GM12874 (cell line): Measurements from ENCODE around the gene CACNB4.

Experiments used
- CTCF ChIP-seq: IDR thresholded peaks from 2 replicates; pipeline ENCODE4 v1.5.1; 2011; ENCODE audit warnings: low read depth, mild to moderate bottlenecking, control low read depth, low read length, moderate library complexity; ENCODE audit not compliant: insufficient read depth

Gene CACNB4

GRCh38 chr2:151860210-151860609 lies 238.6 kb downstream of the CACNB4 start:
- TF ChIP-seq CTCF, result no peak

- no peak for TF ChIP-seq CTCF
Observed at GRCh38 chr2:151857650-151858049, 241.2 kb downstream of the CACNB4 start.

- no peak for TF ChIP-seq CTCF
Observed at GRCh38 chr2:151855111-151855510, 243.7 kb downstream of the CACNB4 start.

- TF ChIP-seq CTCF, result no peak
Observed at GRCh38 chr2:151853070-151853758, 245.6 kb downstream of the CACNB4 start.

GRCh38 chr2:151852260-151853069 lies 246.4 kb downstream of the CACNB4 start:
- TF ChIP-seq CTCF, result no peak

GRCh38 chr2:151851761-151852160 lies 247.1 kb downstream of the CACNB4 start:
- no peak for TF ChIP-seq CTCF

- no peak for TF ChIP-seq CTCF
Observed at GRCh38 chr2:151849413-151850010, 249.3 kb downstream of the CACNB4 start.
